KMS-11 (cell line): ENCODE measurements around the gene RECK.

Experiments
- H2AFZ ChIP-seq: fragments of 200-600 bp; sonication (generic); 2 replicates; pipeline ENCODE4 v1.6.1; 2016; ENCODE audit warnings: antibody characterized with exemption, mixed run types, low read depth
- H3K27ac ChIP-seq: fragments of 200-600 bp; sonication (generic); 2 replicates; pipeline ENCODE4 v1.6.1; 2016; ENCODE audit warnings: mild to moderate bottlenecking, mixed run types
- H3K27me3 ChIP-seq: fragments of 200-600 bp; sonication (generic); 2 replicates; pipeline ENCODE4 v1.6.1; 2017; ENCODE audit warnings: mild to moderate bottlenecking, low read depth, mixed run types, moderate library complexity; ENCODE audit not compliant: insufficient read depth
- H3K36me3 ChIP-seq: fragments of 200-600 bp; sonication (generic); 2 replicates; pipeline ENCODE4 v1.6.1; 2017; ENCODE audit warnings: mild to moderate bottlenecking, mixed run types; ENCODE audit not compliant: insufficient read depth
- H3K4me1 ChIP-seq: fragments of 200-600 bp; sonication (generic); 2 replicates; pipeline ENCODE4 v1.6.1; 2016; ENCODE audit warnings: mild to moderate bottlenecking, low read depth, mixed run types; ENCODE audit not compliant: poor library complexity, severe bottlenecking
- H3K4me2 ChIP-seq: fragments of 200-600 bp; sonication (generic); 2 replicates; pipeline ENCODE4 v1.7.0; 2016; ENCODE audit warnings: mild to moderate bottlenecking, mixed run types
- H3K4me3 ChIP-seq: fragments of 200-600 bp; sonication (generic); IDR thresholded peaks from 2 replicates; pipeline ENCODE4 v1.6.1; 2017; ENCODE audit warnings: low read depth, low read length, mixed read lengths; ENCODE audit not compliant: insufficient read depth
- H3K79me2 ChIP-seq: fragments of 200-600 bp; sonication (generic); 2 replicates; pipeline ENCODE4 v1.6.1; 2016; ENCODE audit warnings: low read depth, mixed run types; ENCODE audit not compliant: insufficient read depth
- H3K9ac ChIP-seq: fragments of 200-600 bp; sonication (generic); 2 replicates; pipeline ENCODE4 v1.6.1; 2016; ENCODE audit warnings: mild to moderate bottlenecking, mixed run types
- H4K20me1 ChIP-seq: fragments of 200-600 bp; sonication (generic); 2 replicates; pipeline ENCODE4 v1.6.1; 2016; ENCODE audit warnings: mild to moderate bottlenecking, mixed run types; ENCODE audit not compliant: insufficient read depth
- TF ChIP-seq, protein P1 (sequence below): fragments of 200-600 bp; sonication (generic); conservative IDR thresholded peaks from 2 replicates; pipeline ENCODE4 v1.6.1; 2017; ENCODE audit warnings: low read depth, mild to moderate bottlenecking, antibody characterized with exemption, low read length, moderate library complexity, mixed read lengths

RECK gene

DNA sequence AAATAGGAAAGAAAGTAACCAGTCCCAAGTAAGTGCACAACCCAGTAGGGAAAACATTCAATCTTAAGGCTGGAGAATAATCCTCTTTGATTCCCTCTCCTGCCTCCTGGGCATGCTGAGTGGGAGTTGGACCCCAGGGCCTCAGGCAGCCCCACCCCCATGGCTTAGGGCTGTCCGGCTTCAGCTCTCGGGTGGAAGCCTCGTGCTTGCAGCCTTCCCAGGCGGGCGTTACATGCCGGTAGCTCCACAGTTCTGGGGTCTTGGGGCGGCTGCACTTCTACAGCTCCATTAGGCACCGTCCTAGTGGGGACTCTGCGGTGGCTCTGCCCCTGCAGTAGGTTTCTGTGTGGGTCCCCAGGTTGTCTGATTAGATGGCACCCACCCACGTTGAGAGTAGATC, 109.9 kb downstream of the RECK start:
- H3K4me3 ChIP-seq = no peak overlapping the region
- H3K4me1 ChIP-seq = peaks cover 53% of the 10 kb centered on the region
- TF ChIP-seq, protein P1, sequence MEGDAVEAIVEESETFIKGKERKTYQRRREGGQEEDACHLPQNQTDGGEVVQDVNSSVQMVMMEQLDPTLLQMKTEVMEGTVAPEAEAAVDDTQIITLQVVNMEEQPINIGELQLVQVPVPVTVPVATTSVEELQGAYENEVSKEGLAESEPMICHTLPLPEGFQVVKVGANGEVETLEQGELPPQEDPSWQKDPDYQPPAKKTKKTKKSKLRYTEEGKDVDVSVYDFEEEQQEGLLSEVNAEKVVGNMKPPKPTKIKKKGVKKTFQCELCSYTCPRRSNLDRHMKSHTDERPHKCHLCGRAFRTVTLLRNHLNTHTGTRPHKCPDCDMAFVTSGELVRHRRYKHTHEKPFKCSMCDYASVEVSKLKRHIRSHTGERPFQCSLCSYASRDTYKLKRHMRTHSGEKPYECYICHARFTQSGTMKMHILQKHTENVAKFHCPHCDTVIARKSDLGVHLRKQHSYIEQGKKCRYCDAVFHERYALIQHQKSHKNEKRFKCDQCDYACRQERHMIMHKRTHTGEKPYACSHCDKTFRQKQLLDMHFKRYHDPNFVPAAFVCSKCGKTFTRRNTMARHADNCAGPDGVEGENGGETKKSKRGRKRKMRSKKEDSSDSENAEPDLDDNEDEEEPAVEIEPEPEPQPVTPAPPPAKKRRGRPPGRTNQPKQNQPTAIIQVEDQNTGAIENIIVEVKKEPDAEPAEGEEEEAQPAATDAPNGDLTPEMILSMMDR = no peak
- H3K4me2 ChIP-seq = no peak overlapping the region
- H3K79me2 ChIP-seq = no peaks in the 10 kb centered on the region
- no peak overlapping the region for H2AFZ ChIP-seq
- H3K9ac ChIP-seq = no peak overlapping the region
- no peaks in the 10 kb centered on the region for H3K36me3 ChIP-seq
- no peak overlapping the region for H3K27ac ChIP-seq
- H3K27me3 ChIP-seq = no peaks in the 10 kb centered on the region
- no peaks in the 10 kb centered on the region for H4K20me1 ChIP-seq

DNA sequence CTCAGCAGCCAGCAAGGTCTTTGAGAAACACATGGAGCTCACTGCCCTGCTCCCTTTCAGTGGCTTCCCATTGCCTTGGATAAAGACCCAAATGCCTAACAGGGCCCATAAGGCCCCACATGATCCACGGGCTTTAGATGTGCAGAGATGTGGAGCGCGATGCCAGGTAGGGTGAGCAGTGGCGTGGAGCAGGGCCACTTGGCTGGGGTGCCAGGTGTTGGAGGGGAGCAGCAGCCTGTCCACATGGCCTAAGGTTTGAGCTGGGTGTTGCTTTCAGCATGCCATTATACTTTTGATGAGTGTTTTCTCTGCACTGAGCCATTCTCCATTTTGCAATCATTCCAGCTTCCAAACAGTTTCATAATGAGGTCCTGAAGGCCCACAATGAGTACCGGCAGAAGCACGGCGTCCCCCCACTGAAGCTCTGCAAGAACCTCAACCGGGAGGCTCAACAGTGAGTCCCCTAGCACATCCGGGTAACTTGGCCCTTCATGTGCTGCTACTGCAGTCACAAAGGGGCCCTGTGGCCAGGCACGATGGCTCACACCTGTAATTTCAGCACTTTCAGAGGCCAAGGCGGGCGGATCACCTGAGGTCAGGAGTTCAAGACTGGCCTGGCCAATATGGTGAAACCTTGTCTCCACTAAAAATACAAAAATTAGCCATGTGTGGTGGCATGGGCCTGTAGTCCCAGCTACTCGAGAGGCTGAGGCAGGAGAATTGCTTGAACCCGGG, 110.9 kb downstream of the RECK start:
- no peaks in the 10 kb centered on the region for H4K20me1 ChIP-seq
- H2AFZ ChIP-seq = no peak overlapping the region
- TF ChIP-seq, protein P1 = no peak
- no peak overlapping the region for H3K9ac ChIP-seq
- H3K27me3 ChIP-seq = no peaks in the 10 kb centered on the region
- H3K79me2 ChIP-seq = no peaks in the 10 kb centered on the region
- H3K4me1 ChIP-seq = peaks cover 54% of the 10 kb centered on the region
- H3K4me2 ChIP-seq = peak overlapping the region; percentile 32; the same call in 1 of the 2 replicates
- H3K27ac ChIP-seq = peak overlapping the region; percentile 66
- no peak overlapping the region for H3K4me3 ChIP-seq
- no peaks in the 10 kb centered on the region for H3K36me3 ChIP-seq

DNA sequence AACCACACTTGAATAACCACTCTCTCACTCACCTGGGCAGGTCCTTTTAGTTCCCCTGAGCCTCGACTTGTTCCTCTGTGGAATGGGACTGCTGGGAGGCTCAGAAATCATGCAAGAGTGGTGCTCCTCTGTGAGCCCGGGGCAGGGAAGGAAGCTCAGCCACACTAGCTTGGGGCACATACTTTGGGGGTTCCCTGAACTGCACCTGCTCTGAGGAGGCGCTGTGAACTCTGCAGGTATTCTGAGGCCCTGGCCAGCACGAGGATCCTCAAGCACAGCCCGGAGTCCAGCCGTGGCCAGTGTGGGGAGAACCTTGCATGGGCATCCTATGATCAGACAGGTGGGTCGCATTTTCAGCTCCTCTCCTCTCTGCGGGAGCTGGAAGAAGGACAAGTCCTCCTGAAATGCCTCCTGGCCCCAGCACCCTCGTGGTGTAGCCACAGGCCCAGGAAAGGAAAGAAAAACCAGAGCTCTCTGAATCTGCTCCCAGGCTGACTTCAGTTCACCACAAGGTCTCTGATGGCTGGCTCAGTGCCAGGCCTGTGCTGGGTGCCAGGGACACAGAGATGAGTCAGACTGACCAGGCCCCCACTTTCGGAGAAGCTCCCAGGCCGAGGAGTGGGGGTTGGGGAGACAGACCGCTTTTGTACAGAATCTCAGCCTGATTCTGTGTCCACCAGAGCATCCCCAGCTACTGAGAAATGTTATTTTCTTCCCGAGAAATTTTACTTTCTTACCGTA, 111.8 kb downstream of the RECK start:
- H3K36me3 ChIP-seq = no peaks in the 10 kb centered on the region
- no peaks in the 10 kb centered on the region for H4K20me1 ChIP-seq
- H3K79me2 ChIP-seq = no peaks in the 10 kb centered on the region
- TF ChIP-seq, protein P1 = no peak
- peak overlapping the region; percentile 66 for H3K27ac ChIP-seq
- no peaks in the 10 kb centered on the region for H3K27me3 ChIP-seq
- H3K4me2 ChIP-seq = peak overlapping the region; percentile 32
- peak overlapping the region; percentile 77 for H2AFZ ChIP-seq
- H3K4me3 ChIP-seq = no peak overlapping the region
- peaks cover 46% of the 10 kb centered on the region for H3K4me1 ChIP-seq
- peak overlapping the region; percentile 38; the same call in 1 of the 2 replicates for H3K9ac ChIP-seq

DNA sequence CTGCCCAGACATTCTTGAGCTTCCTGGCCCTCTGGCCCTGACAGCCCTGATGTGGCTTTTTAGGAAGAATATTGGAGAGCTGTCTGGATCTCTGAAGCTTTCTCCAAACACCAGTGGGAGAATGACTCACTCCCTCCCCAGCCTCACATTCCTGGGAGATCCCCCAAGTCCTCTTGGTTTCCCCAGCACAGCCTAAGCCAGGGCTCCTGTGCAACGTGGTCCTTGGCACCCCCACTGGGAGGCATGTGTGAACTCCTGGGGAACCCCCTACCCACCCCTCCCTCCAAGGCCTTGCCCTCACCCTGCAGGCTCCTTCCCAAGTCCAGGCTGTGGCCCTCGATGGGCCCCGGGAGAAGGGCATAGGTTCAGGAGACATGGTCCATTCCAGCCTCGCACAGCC, 112.5 kb downstream of the RECK start:
- Histone ChIP-seq H3K9ac (no peak overlapping the region), H4K20me1 (no peaks in the 10 kb centered on the region), H2AFZ (no peak overlapping the region), H3K79me2 (no peaks in the 10 kb centered on the region), H3K4me1 (peaks cover 46% of the 10 kb centered on the region), H3K36me3 (no peaks in the 10 kb centered on the region), H3K27ac (peak overlapping the region; percentile 66), H3K4me2 (peak overlapping the region; percentile 32), H3K4me3 (no peak overlapping the region), H3K27me3 (no peaks in the 10 kb centered on the region)
- TF ChIP-seq, protein P1 = no peak
